ENCODE results near the gene RIOK3.
"Not testable (repeated sequence)": the region's sequence is repeated elsewhere in the genome, so short reads cannot be mapped to it uniquely, and the experiment has no call there.

RIOK3 gene

GRCh38 chr18:23428821-23429220 is 24.3 kb upstream of the RIOK3 start:
- no peaks in the 10 kb centered on the region for H3K36me3 ChIP-seq (ENCODE audit: control insufficient read depth, insufficient read depth, low read length)
- no peak overlapping the region for H3K4me3 ChIP-seq (ENCODE audit: low read depth, low read length)

DNA sequence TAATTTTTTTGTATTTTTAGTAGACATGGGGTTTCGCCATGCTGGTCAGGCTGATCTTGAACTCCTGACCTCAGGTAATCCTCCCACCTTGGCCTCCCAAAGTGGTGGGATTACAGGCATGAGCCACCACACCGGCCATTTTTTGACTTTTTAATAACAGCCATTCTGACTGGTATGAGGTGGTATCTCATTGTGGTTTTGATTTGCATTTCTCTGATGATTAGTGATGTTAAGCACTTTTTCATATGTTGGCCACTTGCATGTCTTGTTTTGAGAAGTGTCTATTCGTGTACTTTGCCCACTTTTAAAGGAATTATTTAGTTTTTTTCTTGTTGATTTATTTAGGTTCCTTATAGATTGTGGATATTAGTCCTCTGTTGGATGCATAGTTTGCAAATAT is 23.5 kb upstream of the RIOK3 start:
- H3K9me3 ChIP-seq (ENCODE audit: control insufficient read depth, insufficient read depth, low read length); H3K4me1 ChIP-seq (ENCODE audit: control insufficient read depth, insufficient read depth, low read length); H3K27ac ChIP-seq (ENCODE audit: low read depth, low read length); H3K27me3 ChIP-seq (ENCODE audit: control insufficient read depth, insufficient read depth, low read length); H3K4me3 ChIP-seq (ENCODE audit: low read depth, low read length); H3K9ac ChIP-seq (ENCODE audit: low read depth, low read length); H3K36me3 ChIP-seq (ENCODE audit: control insufficient read depth, insufficient read depth, low read length): not testable (repeated sequence)

More at GRCh38 chr18:23428821-23429220, 24.3 kb upstream of the RIOK3 start:
- Histone ChIP-seq H3K9ac (ENCODE audit: low read depth, low read length) (no peak overlapping the region), H3K9me3 (ENCODE audit: control insufficient read depth, insufficient read depth, low read length) (no peaks in the 10 kb centered on the region), H3K27me3 (ENCODE audit: control insufficient read depth, insufficient read depth, low read length) (no peaks in the 10 kb centered on the region), H3K4me1 (ENCODE audit: control insufficient read depth, insufficient read depth, low read length) (no peaks in the 10 kb centered on the region), H3K27ac (ENCODE audit: low read depth, low read length) (no peak overlapping the region)

DNA sequence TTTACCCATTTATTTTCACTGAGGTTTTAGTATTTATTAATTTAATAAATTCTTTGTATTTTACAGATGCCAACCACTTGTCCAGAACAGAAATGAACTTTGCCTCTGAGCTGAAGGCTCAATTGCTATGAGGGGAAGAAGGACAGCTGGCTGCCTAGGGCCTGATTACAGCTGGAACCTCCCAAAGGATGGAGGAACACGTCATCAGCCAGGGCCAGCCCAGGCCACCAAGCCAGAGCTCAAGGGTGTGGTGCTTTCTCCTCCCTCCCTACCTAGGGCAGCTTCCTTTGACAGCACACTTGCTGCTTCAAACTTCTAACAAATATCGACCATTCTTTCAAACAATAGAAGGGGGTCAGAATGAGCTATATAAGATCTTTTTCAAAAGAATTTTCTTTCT is 19.7 kb upstream of the RIOK3 start:
- Histone ChIP-seq H3K9ac (ENCODE audit: low read depth, low read length) (no peak overlapping the region), H3K9me3 (ENCODE audit: control insufficient read depth, insufficient read depth, low read length) (no peaks in the 10 kb centered on the region), H3K4me3 (ENCODE audit: low read depth, low read length) (no peak overlapping the region), H3K36me3 (ENCODE audit: control insufficient read depth, insufficient read depth, low read length) (no peaks in the 10 kb centered on the region), H3K27ac (ENCODE audit: low read depth, low read length) (no peak overlapping the region), H3K27me3 (ENCODE audit: control insufficient read depth, insufficient read depth, low read length) (no peaks in the 10 kb centered on the region), H3K4me1 (ENCODE audit: control insufficient read depth, insufficient read depth, low read length) (no peaks in the 10 kb centered on the region)

DNA sequence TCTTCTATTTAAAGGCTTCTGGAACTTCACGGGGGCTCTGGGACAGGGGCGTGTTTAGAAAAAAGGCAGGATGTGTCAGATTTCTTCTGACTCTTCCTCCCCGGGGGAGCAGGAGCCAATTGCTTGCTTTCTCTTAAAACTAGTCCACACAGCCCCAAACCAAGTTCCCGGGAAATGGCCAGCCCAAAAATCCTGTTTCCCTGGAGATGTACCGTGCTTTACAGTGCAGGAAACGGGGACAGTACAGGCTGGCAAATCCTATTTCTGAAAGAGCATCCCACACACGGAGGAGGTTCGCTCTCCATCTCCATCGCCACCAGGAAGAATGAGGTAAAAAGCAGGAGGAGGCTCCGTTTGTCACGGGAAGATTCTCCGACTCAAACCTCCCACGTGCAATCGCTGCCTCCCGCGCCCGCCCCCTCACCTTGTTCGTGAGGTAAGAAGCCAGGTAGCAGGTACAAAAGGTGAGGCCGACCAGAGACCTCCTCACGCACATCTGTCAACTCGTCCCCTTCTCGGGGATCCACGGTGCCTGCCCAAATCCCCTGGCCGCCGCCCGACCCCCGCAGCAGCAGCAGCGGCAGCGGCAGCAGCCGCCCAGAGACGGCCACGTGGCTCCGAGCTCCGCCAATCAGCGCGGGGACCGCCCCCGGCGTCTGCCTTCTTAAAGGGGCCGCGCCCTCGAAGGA is 15.6 kb upstream of the RIOK3 start:
- Histone ChIP-seq H3K4me3 (ENCODE audit: low read depth, low read length) (peak overlapping the region; percentile 88), H3K36me3 (ENCODE audit: control insufficient read depth, insufficient read depth, low read length) (no peaks in the 10 kb centered on the region), H3K9ac (ENCODE audit: low read depth, low read length) (peak overlapping the region; percentile 69), H3K4me1 (ENCODE audit: control insufficient read depth, insufficient read depth, low read length) (no peaks in the 10 kb centered on the region), H3K9me3 (ENCODE audit: control insufficient read depth, insufficient read depth, low read length) (no peaks in the 10 kb centered on the region), H3K27ac (ENCODE audit: low read depth, low read length) (peak overlapping the region; percentile 62), H3K27me3 (ENCODE audit: control insufficient read depth, insufficient read depth, low read length) (no peaks in the 10 kb centered on the region)

DNA sequence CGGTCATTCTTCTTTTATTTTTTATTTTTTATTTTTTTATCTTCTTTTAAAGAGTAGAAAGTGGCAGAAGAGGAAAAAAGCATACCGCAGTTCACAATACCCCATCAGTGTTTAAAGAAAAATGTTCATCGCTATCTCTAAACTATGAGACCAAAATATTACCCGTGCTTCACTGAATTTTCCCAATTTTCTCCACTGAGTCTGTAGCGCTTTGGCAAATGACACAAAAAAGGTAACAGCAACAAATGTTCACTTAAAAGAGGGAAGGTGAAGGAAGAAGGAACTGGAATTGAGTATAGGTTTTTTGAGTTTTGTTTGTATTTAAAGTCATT is 15.1 kb upstream of the RIOK3 start:
- Histone ChIP-seq H3K9me3 (ENCODE audit: control insufficient read depth, insufficient read depth, low read length) (no peaks in the 10 kb centered on the region), H3K4me3 (ENCODE audit: low read depth, low read length) (peak overlapping the region; percentile 88), H3K27ac (ENCODE audit: low read depth, low read length) (no peak overlapping the region), H3K4me1 (ENCODE audit: control insufficient read depth, insufficient read depth, low read length) (no peaks in the 10 kb centered on the region), H3K36me3 (ENCODE audit: control insufficient read depth, insufficient read depth, low read length) (no peaks in the 10 kb centered on the region), H3K27me3 (ENCODE audit: control insufficient read depth, insufficient read depth, low read length) (no peaks in the 10 kb centered on the region), H3K9ac (ENCODE audit: low read depth, low read length) (no peak overlapping the region)

- Histone ChIP-seq H3K4me3 (ENCODE audit: low read depth, low read length) (no peak overlapping the region), H3K9ac (ENCODE audit: low read depth, low read length) (no peak overlapping the region)
Observed at GRCh38 chr18:23438608-23439366, 14.3 kb upstream of the RIOK3 start.

DNA sequence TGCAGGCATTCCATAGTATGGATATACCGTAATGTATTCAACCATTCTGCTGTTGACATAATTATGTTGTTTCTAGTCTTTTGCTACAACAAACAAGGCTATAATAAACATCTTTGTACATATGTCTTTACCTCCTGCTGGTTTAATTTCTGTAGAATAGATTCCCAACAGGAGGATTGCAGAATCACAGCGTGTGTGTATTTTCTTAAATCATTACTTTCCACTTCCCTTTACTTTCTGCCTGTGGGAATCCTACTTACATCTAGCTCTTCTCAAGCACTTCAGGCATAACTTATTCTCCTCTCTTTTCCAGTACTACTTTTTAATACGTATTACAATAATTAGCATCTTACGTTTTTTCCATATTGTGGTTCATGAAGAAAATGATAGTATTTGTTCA is 13.0 kb upstream of the RIOK3 start:
- Histone ChIP-seq H3K9me3 (ENCODE audit: control insufficient read depth, insufficient read depth, low read length) (no peaks in the 10 kb centered on the region), H3K36me3 (ENCODE audit: control insufficient read depth, insufficient read depth, low read length) (no peaks in the 10 kb centered on the region), H3K27ac (ENCODE audit: low read depth, low read length) (no peak overlapping the region), H3K4me3 (ENCODE audit: low read depth, low read length) (no peak overlapping the region), H3K4me1 (ENCODE audit: control insufficient read depth, insufficient read depth, low read length) (no peaks in the 10 kb centered on the region), H3K9ac (ENCODE audit: low read depth, low read length) (no peak overlapping the region), H3K27me3 (ENCODE audit: control insufficient read depth, insufficient read depth, low read length) (no peaks in the 10 kb centered on the region)

More at GRCh38 chr18:23438608-23439366, 14.3 kb upstream of the RIOK3 start:
- Histone ChIP-seq H3K36me3 (ENCODE audit: control insufficient read depth, insufficient read depth, low read length) (no peaks in the 10 kb centered on the region), H3K9me3 (ENCODE audit: control insufficient read depth, insufficient read depth, low read length) (no peaks in the 10 kb centered on the region), H3K27me3 (ENCODE audit: control insufficient read depth, insufficient read depth, low read length) (no peaks in the 10 kb centered on the region), H3K4me1 (ENCODE audit: control insufficient read depth, insufficient read depth, low read length) (no peaks in the 10 kb centered on the region), H3K27ac (ENCODE audit: low read depth, low read length) (no peak overlapping the region)

GRCh38 chr18:23442958-23443357 is 10.1 kb upstream of the RIOK3 start:
- Histone ChIP-seq H3K9me3 (ENCODE audit: control insufficient read depth, insufficient read depth, low read length) (no peaks in the 10 kb centered on the region), H3K27ac (ENCODE audit: low read depth, low read length) (no peak overlapping the region), H3K36me3 (ENCODE audit: control insufficient read depth, insufficient read depth, low read length) (no peaks in the 10 kb centered on the region), H3K4me1 (ENCODE audit: control insufficient read depth, insufficient read depth, low read length) (no peaks in the 10 kb centered on the region), H3K9ac (ENCODE audit: low read depth, low read length) (no peak overlapping the region), H3K27me3 (ENCODE audit: control insufficient read depth, insufficient read depth, low read length) (no peaks in the 10 kb centered on the region), H3K4me3 (ENCODE audit: low read depth, low read length) (no peak overlapping the region)

DNA sequence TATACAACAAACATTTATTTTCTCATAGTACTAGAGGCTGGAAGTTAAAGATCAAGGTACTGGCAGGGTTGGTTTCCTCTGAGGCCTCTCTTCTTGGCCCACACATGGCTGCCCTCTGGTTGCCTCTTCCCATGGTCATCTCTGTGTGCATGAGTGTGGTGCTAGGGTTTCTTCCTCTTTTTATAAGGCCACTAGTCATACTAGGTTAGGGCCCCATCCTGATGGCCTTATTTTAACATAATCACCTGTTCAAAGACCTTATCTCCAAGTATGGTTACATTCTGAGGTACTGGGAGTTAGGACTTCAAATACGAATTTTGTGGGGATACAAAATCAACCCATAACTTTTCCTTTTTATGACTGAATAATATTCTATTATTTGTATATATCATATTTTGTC is 4.8 kb upstream of the RIOK3 start:
- Histone ChIP-seq H3K4me1 (ENCODE audit: control insufficient read depth, insufficient read depth, low read length) (peaks cover 6% of the 10 kb centered on the region), H3K27ac (ENCODE audit: low read depth, low read length) (no peak overlapping the region), H3K36me3 (ENCODE audit: control insufficient read depth, insufficient read depth, low read length) (no peaks in the 10 kb centered on the region), H3K9ac (ENCODE audit: low read depth, low read length) (no peak overlapping the region), H3K9me3 (ENCODE audit: control insufficient read depth, insufficient read depth, low read length) (no peaks in the 10 kb centered on the region), H3K27me3 (ENCODE audit: control insufficient read depth, insufficient read depth, low read length) (no peaks in the 10 kb centered on the region), H3K4me3 (ENCODE audit: low read depth, low read length) (no peak overlapping the region)

DNA sequence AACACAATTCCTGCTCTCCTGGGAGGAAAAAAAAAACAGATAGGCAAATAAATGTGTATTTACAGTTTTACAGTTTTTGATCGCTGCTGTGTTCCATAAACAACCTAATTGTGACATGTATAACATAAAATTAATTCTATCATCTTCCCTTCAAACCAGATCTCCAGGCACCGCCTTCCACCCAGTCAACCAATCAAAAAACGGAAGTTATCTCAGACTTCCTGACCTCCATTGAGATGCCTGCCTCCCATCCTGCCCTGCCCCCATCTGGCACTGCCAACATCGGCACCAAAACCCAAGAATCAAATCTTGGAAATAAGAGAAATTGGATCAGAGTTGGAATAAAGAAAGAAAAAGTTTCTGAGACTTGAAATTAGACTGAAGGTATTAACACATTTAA is 3.1 kb upstream of the RIOK3 start:
- no peak overlapping the region for H3K9ac ChIP-seq (ENCODE audit: low read depth, low read length)
- no peaks in the 10 kb centered on the region for H3K36me3 ChIP-seq (ENCODE audit: control insufficient read depth, insufficient read depth, low read length)
- H3K4me1 ChIP-seq (ENCODE audit: control insufficient read depth, insufficient read depth, low read length) = peaks cover 13% of the 10 kb centered on the region
- no peak overlapping the region for H3K4me3 ChIP-seq (ENCODE audit: low read depth, low read length)
- H3K27me3 ChIP-seq (ENCODE audit: control insufficient read depth, insufficient read depth, low read length) = no peaks in the 10 kb centered on the region
- H3K9me3 ChIP-seq (ENCODE audit: control insufficient read depth, insufficient read depth, low read length) = no peaks in the 10 kb centered on the region
- no peak overlapping the region for H3K27ac ChIP-seq (ENCODE audit: low read depth, low read length)

GRCh38 chr18:23451011-23451410 is 2.1 kb upstream of the RIOK3 start:
- no peak overlapping the region for H3K4me3 ChIP-seq (ENCODE audit: low read depth, low read length)
- H3K27me3 ChIP-seq (ENCODE audit: control insufficient read depth, insufficient read depth, low read length) = no peaks in the 10 kb centered on the region
- no peak overlapping the region for H3K9ac ChIP-seq (ENCODE audit: low read depth, low read length)
- H3K36me3 ChIP-seq (ENCODE audit: control insufficient read depth, insufficient read depth, low read length) = no peaks in the 10 kb centered on the region
- no peaks in the 10 kb centered on the region for H3K9me3 ChIP-seq (ENCODE audit: control insufficient read depth, insufficient read depth, low read length)
- no peak overlapping the region for H3K27ac ChIP-seq (ENCODE audit: low read depth, low read length)
- H3K4me1 ChIP-seq (ENCODE audit: control insufficient read depth, insufficient read depth, low read length) = peaks cover 13% of the 10 kb centered on the region

All from HUES48 (cell line).